K562 (cell line): ENCODE results near the gene IQCN. TPM values are rescaled to one million over a fixed set of nuclear protein-coding genes. Genes with fewer than 3 reads are reported as not detected.

ENCODE experiments used
- CAMTA2 ChIP-seq: fragments of 250-450 bp; sonication (Bioruptor Pico); conservative IDR thresholded peaks from 2 replicates; pipeline ENCODE4 v1.5.1; 2022
- CXXC5 ChIP-seq: fragments of 250-450 bp; sonication (Bioruptor Pico); IDR thresholded peaks from 2 replicates; pipeline ENCODE4 v1.8.0; 2022; ENCODE audit warnings: inconsistent platforms, mild to moderate bottlenecking, moderate library complexity
- DMBX1 ChIP-seq: fragments of 250-450 bp; sonication (Bioruptor Pico); IDR thresholded peaks from 2 replicates; pipeline ENCODE4 v1.8.0; 2022; ENCODE audit warnings: inconsistent platforms, mild to moderate bottlenecking, moderate library complexity, borderline replicate concordance
- HDAC1 ChIP-seq, 2 experiments: fragments of 450-650 bp; IDR thresholded peaks; 2 replicates each; pipeline ENCODE4 v1.6.1; 2016 to 2017; ENCODE audit warnings: inconsistent platforms in 1 of 2, mild to moderate bottlenecking in 1 of 2, moderate library complexity in 1 of 2
- HMG20B ChIP-seq: fragments of 250-450 bp; sonication (Bioruptor Pico); IDR thresholded peaks from 2 replicates; pipeline ENCODE4 v1.5.0; 2021; ENCODE audit warnings: mild to moderate bottlenecking
- KAT2B ChIP-seq: IDR thresholded peaks from one replicate; pipeline ENCODE4 v1.6.1; 2012; ENCODE audit warnings: low read depth, mild to moderate bottlenecking, control low read depth, inconsistent platforms, low read length, moderate library complexity
- MBD2 ChIP-seq: sonication (generic); IDR thresholded peaks from 2 replicates; pipeline ENCODE4 v1.6.1; 2016; ENCODE audit warnings: low read depth, borderline replicate concordance
- MXI1 ChIP-seq: IDR thresholded peaks from 2 replicates; pipeline ENCODE4 v1.6.1; 2011; ENCODE audit warnings: low read depth, mild to moderate bottlenecking, improper control_type of control experiment, low read length
- TCF3 ChIP-seq: sonication (generic); formaldehyde crosslinking; IDR thresholded peaks from 2 replicates; pipeline ENCODE4 v1.4.0; 2020; ENCODE audit warnings: mild to moderate bottlenecking, missing genetic modification reagents
- U2AF1 ChIP-seq: fragments of 200-400 bp; formaldehyde crosslinking; optimal IDR thresholded peaks from 2 replicates; pipeline ENCODE3; 2017; ENCODE audit warnings: mild to moderate bottlenecking, low read depth, low read length, moderate library complexity
- ZNF3 ChIP-seq: fragments of 250-450 bp; sonication (Bioruptor Pico); IDR thresholded peaks from 2 replicates; pipeline ENCODE4 v1.5.0; 2021; ENCODE audit warnings: mild to moderate bottlenecking, moderate library complexity
- ZNF561 ChIP-seq: fragments of 450-650 bp; formaldehyde crosslinking; conservative IDR thresholded peaks from 2 replicates; pipeline ENCODE4 v1.4.0; 2020; ENCODE audit warnings: mild to moderate bottlenecking, moderate library complexity
- ZNF707 ChIP-seq: fragments of 250-450 bp; sonication (Bioruptor Pico); conservative IDR thresholded peaks from 2 replicates; pipeline ENCODE4 v1.8.0; 2022; ENCODE audit warnings: inconsistent platforms, mild to moderate bottlenecking, moderate library complexity
- ZNF717 ChIP-seq: fragments of 250-450 bp; sonication (Bioruptor Pico); IDR thresholded peaks from 2 replicates; pipeline ENCODE4 v1.5.0; 2021
- polyA plus RNA-seq, 8 experiments: library from polyadenylated mRNA; depleted of rRNA in 4 of 8; stranded (reverse) in 5 of 8; unstranded in 3 of 8; fragments of >200 nt; fragmentation: Nextera tagmentation in 2 of 8; fragmentation: Illumina TruSeq in 1 of 8; extraction: Ambion mirVana in 2 of 8; extraction: Trizol in 1 of 8; gene quantifications; 2 replicates each; pipeline versions ENCODE4 v1.2.1 to v1.2.3, GENCODE V29; 2011 to 2014; ENCODE audit warnings: inconsistent platforms in 1 of 8, missing spikeins in 1 of 8
- total RNA-seq, 7 experiments: library from RNA; depleted of rRNA in 6 of 7; stranded (reverse); fragments of >200 nt in 6 of 7; fragmentation: Illumina TruSeq in 2 of 7; extraction: Trizol in 2 of 7; gene quantifications; 2 replicates each; pipeline versions ENCODE4 v1.2.1 to v1.2.3, GENCODE V29; 2011 to 2021; ENCODE audit warnings: low replicate concordance in 1 of 7
- TF ChIP-seq, protein P1 (sequence below): IDR thresholded peaks from 3 replicates; pipeline ENCODE4 v1.6.1; 2011; ENCODE audit warnings: borderline replicate concordance, mild to moderate bottlenecking; ENCODE audit not compliant: insufficient read length, insufficient read depth
- TF ChIP-seq, protein P2 (sequence below): fragments of 450-650 bp; IDR thresholded peaks from 2 replicates; pipeline ENCODE4 v1.6.1; 2016; ENCODE audit warnings: antibody characterized with exemption
- TF ChIP-seq, protein P3 (sequence below): sonication (generic); formaldehyde crosslinking; IDR thresholded peaks from 2 replicates; pipeline ENCODE4 v1.8.0; 2023; ENCODE audit warnings: mild to moderate bottlenecking, missing genetic modification reagents
- TF ChIP-seq, protein P4 (sequence below): sonication (generic); IDR thresholded peaks from 2 replicates; pipeline ENCODE4 v1.6.1; 2016
- TF ChIP-seq, protein P5 (sequence below): sonication (generic); formaldehyde crosslinking; IDR thresholded peaks from 2 replicates; pipeline ENCODE4 v1.8.1; 2023; ENCODE audit warnings: mild to moderate bottlenecking, missing genetic modification reagents
- TF ChIP-seq, protein P6 (sequence below): fragments of 250-450 bp; sonication (Bioruptor Pico); IDR thresholded peaks from 2 replicates; pipeline ENCODE4 v1.8.0; 2021; ENCODE audit warnings: mild to moderate bottlenecking, moderate library complexity

IQCN gene
- total and polyA plus RNA-seq, 9 of the 15 experiments (the other 6 are each of a cell fraction or from before 2014, with no cell fraction given) = 0.01 to 0.07 (median 0.04) TPM; not detected in 3

DNA sequence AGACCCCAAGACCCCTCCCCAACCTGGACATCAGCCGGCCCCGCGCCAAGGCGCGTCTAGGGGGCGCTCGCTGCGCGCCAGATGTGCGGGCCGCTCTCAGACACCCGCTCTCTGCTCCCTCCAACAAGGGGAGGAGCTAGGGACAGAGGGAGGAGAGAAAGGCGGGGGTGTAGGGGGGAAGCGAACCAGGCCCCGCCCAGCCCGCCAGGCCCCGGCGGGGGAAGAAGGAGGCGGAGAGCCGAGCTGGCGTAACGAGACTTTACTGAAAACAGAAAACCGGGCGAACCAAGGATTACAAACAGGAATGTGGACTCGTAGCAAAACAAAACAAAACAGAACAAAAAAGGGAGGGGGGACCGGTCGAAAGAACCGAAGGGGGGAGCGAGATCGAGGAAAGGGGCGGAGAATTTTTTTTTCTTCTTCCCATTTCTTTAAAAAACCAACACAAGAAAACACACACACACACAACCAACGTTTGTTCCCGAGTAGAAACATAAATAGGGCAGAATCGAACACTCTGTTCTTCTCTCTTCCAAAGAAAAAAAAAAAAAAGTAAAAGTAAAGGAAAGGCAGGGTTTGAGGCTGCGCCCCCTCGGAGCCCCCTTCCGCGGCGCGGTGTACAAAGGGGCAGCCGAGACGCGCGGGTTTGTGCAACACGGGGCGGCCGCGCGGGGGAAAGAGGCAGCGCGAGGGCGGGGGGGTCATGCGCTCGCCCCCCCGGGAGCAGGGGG is 5.4 kb upstream of the IQCN start (continued):
- TF ChIP-seq, protein P1, sequence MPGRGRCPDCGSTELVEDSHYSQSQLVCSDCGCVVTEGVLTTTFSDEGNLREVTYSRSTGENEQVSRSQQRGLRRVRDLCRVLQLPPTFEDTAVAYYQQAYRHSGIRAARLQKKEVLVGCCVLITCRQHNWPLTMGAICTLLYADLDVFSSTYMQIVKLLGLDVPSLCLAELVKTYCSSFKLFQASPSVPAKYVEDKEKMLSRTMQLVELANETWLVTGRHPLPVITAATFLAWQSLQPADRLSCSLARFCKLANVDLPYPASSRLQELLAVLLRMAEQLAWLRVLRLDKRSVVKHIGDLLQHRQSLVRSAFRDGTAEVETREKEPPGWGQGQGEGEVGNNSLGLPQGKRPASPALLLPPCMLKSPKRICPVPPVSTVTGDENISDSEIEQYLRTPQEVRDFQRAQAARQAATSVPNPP = no peak
- no peak for TF ChIP-seq HMG20B (CRISPR knock-in tag)
- no peak for TF ChIP-seq U2AF1
- TF ChIP-seq HDAC1 (IDR thresholded peaks at IDR 0.05) = peak in 1 of 2 experiments; percentile 60; a peak in 3 of 4 replicates
- TF ChIP-seq ZNF3 (CRISPR knock-in tag) = no peak
- TF ChIP-seq CXXC5 (CRISPR knock-in tag) = 0 out of 2 replicates have a peak, but pooled peaks have one; percentile 52
- TF ChIP-seq ZNF561 (CRISPR knock-in tag) = no peak
- TF ChIP-seq, protein P2, sequence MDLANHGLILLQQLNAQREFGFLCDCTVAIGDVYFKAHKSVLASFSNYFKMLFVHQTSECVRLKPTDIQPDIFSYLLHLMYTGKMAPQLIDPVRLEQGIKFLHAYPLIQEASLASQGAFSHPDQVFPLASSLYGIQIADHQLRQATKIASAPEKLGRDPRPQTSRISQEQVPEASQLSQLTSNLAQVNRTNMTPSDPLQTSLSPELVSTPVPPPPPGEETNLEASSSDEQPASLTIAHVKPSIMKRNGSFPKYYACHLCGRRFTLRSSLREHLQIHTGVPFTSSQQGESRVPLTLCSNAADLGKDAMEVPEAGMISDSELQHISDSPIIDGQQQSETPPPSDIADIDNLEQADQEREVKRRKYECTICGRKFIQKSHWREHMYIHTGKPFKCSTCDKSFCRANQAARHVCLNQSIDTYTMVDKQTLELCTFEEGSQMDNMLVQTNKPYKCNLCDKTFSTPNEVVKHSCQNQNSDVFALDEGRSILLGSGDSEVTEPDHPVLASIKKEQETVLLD = 0 out of 2 replicates have a peak, but pooled peaks have one; percentile 11
- TF ChIP-seq, protein P3, sequence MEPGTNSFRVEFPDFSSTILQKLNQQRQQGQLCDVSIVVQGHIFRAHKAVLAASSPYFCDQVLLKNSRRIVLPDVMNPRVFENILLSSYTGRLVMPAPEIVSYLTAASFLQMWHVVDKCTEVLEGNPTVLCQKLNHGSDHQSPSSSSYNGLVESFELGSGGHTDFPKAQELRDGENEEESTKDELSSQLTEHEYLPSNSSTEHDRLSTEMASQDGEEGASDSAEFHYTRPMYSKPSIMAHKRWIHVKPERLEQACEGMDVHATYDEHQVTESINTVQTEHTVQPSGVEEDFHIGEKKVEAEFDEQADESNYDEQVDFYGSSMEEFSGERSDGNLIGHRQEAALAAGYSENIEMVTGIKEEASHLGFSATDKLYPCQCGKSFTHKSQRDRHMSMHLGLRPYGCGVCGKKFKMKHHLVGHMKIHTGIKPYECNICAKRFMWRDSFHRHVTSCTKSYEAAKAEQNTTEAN (CRISPR knock-in tag) = no peak
- peak; percentile 54; the same call in 1 of the 2 replicates for TF ChIP-seq MBD2
- no peak for TF ChIP-seq ZNF717
- TF ChIP-seq TCF3 (CRISPR knock-in tag) = peak; percentile 39; the same call in 1 of the 2 replicates
- TF ChIP-seq CAMTA2 (CRISPR knock-in tag) = no peak
- TF ChIP-seq, protein P4, sequence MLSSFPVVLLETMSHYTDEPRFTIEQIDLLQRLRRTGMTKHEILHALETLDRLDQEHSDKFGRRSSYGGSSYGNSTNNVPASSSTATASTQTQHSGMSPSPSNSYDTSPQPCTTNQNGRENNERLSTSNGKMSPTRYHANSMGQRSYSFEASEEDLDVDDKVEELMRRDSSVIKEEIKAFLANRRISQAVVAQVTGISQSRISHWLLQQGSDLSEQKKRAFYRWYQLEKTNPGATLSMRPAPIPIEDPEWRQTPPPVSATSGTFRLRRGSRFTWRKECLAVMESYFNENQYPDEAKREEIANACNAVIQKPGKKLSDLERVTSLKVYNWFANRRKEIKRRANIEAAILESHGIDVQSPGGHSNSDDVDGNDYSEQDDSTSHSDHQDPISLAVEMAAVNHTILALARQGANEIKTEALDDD = no peak
- peak; percentile 56; the same call in 1 of the 2 replicates for TF ChIP-seq MXI1
- no peak for TF ChIP-seq DMBX1 (CRISPR knock-in tag)
- TF ChIP-seq, protein P5, sequence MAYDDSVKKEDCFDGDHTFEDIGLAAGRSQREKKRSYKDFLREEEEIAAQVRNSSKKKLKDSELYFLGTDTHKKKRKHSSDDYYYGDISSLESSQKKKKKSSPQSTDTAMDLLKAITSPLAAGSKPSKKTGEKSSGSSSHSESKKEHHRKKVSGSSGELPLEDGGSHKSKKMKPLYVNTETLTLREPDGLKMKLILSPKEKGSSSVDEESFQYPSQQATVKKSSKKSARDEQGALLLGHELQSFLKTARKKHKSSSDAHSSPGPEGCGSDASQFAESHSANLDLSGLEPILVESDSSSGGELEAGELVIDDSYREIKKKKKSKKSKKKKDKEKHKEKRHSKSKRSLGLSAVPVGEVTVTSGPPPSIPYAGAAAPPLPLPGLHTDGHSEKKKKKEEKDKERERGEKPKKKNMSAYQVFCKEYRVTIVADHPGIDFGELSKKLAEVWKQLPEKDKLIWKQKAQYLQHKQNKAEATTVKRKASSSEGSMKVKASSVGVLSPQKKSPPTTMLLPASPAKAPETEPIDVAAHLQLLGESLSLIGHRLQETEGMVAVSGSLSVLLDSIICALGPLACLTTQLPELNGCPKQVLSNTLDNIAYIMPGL (CRISPR knock-in tag) = no peak
- TF ChIP-seq KAT2B = no peak
- TF ChIP-seq, protein P6, sequence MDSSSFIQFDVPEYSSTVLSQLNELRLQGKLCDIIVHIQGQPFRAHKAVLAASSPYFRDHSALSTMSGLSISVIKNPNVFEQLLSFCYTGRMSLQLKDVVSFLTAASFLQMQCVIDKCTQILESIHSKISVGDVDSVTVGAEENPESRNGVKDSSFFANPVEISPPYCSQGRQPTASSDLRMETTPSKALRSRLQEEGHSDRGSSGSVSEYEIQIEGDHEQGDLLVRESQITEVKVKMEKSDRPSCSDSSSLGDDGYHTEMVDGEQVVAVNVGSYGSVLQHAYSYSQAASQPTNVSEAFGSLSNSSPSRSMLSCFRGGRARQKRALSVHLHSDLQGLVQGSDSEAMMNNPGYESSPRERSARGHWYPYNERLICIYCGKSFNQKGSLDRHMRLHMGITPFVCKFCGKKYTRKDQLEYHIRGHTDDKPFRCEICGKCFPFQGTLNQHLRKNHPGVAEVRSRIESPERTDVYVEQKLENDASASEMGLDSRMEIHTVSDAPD = no peak
- no peak for TF ChIP-seq ZNF707
